B cell (primary cell): ENCODE results near the gene ZNF138. TPM values are rescaled to one million over a fixed set of nuclear protein-coding genes. Genes with fewer than 3 reads are reported as not detected.

Experiments used
- ATAC-seq: fragments of 200-7000 bp; cut with Tn5 transposase; one replicate; pipeline ENCODE4 v1.10.0; 2021; ENCODE audit warnings: low read depth, mild to moderate bottlenecking, moderate number of reproducible peaks, moderate library complexity
- CTCF ChIA-PET: fragments of 350-600 bp; sonication (Branson Sonifier 250); formaldehyde crosslinking; loops from one replicate; lab custom pipeline; 2021; ENCODE audit warnings: antibody characterized with exemption, inconsistent platforms; lab: Charles Lee
- POLR2A ChIA-PET: fragments of 350-600 bp; sonication (Branson Sonifier 250); formaldehyde crosslinking; loops from one replicate; lab custom pipeline; 2021; ENCODE audit warnings: antibody characterized with exemption; lab: Charles Lee
- DNase-seq: peaks from one replicate; pipeline ENCODE4 v3.0.0; 2013
- H2AFZ ChIP-seq: 2 replicates; pipeline ENCODE4 v1.6.1; 2012; ENCODE audit warnings: mild to moderate bottlenecking, low read depth, low read length; ENCODE audit not compliant: insufficient read depth, poor library complexity, severe bottlenecking
- H3K27ac ChIP-seq, 2 donors: 1 replicate in 1 of 2; 2 replicates in 1 of 2; pipeline ENCODE4 v1.5.1; 2012 to 2013; ENCODE audit warnings: low read length in 2 of 2, mild to moderate bottlenecking in 2 of 2, moderate library complexity in 1 of 2
- H3K27me3 ChIP-seq, 4 experiments: fragments of 200-600 bp in 1 of 4; sonication (generic) in 1 of 4; replicated peaks in 1 of 4; 1 replicate in 2 of 4; 2 replicates in 2 of 4; pipeline versions ENCODE4 v1.6.1 to v1.7.0; 2013 to 2016; ENCODE audit warnings: low read length in 3 of 4, mild to moderate bottlenecking in 2 of 4, mixed read lengths in 1 of 4, moderate library complexity in 1 of 4; ENCODE audit not compliant: insufficient read depth in 4 of 4, control insufficient read depth in 3 of 4; ENCODE audit errors: control extremely low read depth in 1 of 4
- H3K36me3 ChIP-seq, 2 experiments: replicated peaks in 1 of 2; 1 replicate in 1 of 2; 2 replicates in 1 of 2; pipeline versions ENCODE4 v1.6.1 to v1.7.1; 2013; ENCODE audit warnings: low read length in 1 of 2; ENCODE audit not compliant: insufficient read depth in 2 of 2, control insufficient read depth in 1 of 2; ENCODE audit errors: control extremely low read depth in 1 of 2, extremely low read depth in 1 of 2
- H3K4me1 ChIP-seq, 2 donors: fragments of 200-600 bp in 1 of 2; sonication (generic) in 1 of 2; 1 replicate in 1 of 2; 2 replicates in 1 of 2; pipeline versions ENCODE4 v1.5.1 to v1.6.1; 2013 to 2017; ENCODE audit warnings: low read length in 2 of 2; ENCODE audit not compliant: control insufficient read depth in 2 of 2, insufficient read depth in 2 of 2
- H3K4me2 ChIP-seq: replicated peaks from 2 replicates; pipeline ENCODE3; 2012; ENCODE audit warnings: mild to moderate bottlenecking, low read depth, low read length; ENCODE audit not compliant: poor library complexity, severe bottlenecking
- H3K4me3 ChIP-seq, 5 experiments: fragments of 200-600 bp in 1 of 5; sonication (generic) in 1 of 5; 1 replicate in 3 of 5; 2 replicates in 2 of 5; pipeline versions ENCODE4 v1.5.1 to v1.7.0; 2011 to 2016; ENCODE audit warnings: low read length in 4 of 5, mild to moderate bottlenecking in 4 of 5, low read depth in 2 of 5, control low read depth in 1 of 5, moderate library complexity in 1 of 5; ENCODE audit not compliant: insufficient read depth in 1 of 5; ENCODE audit errors: control extremely low read depth in 1 of 5, extremely low read depth in 1 of 5
- H3K79me2 ChIP-seq: fragments of 200-600 bp; sonication (generic); one replicate; pipeline ENCODE4 v1.6.0; 2016; ENCODE audit warnings: low read length; ENCODE audit not compliant: control insufficient read depth, insufficient read depth
- H3K9ac ChIP-seq: fragments of 200-600 bp; sonication (generic); 2 replicates; pipeline ENCODE4 v1.6.1; 2017; ENCODE audit warnings: mild to moderate bottlenecking, low read length, moderate library complexity
- H3K9me3 ChIP-seq, 3 donors: one replicate each; pipeline versions ENCODE4 v1.6.1 to v1.7.1; 2013; ENCODE audit warnings: low read length in 2 of 3; ENCODE audit not compliant: control insufficient read depth in 2 of 3, insufficient read depth in 1 of 3; ENCODE audit errors: control extremely low read depth in 1 of 3
- H4K20me1 ChIP-seq: 2 replicates; pipeline ENCODE4 v1.6.0; 2012; ENCODE audit warnings: mild to moderate bottlenecking, low read length; ENCODE audit not compliant: insufficient read depth, control insufficient read depth, poor library complexity, severe bottlenecking
- H3K27ac Mint-ChIP-seq: one replicate; pipeline ENCODE4 v1.8.0; 2021; ENCODE audit warnings: mixed read lengths
- H3K27me3 Mint-ChIP-seq: one replicate; pipeline ENCODE4 v1.8.0; 2021; ENCODE audit warnings: mixed read lengths
- H3K4me1 Mint-ChIP-seq: one replicate; pipeline ENCODE4 v1.8.0; 2021; ENCODE audit warnings: mixed read lengths
- H3K4me3 Mint-ChIP-seq: one replicate; pipeline ENCODE4 v1.8.0; 2021; ENCODE audit warnings: mixed read lengths
- H3K9me3 Mint-ChIP-seq: one replicate; pipeline ENCODE4 v1.8.0; 2022; ENCODE audit warnings: mixed read lengths; ENCODE audit not compliant: insufficient read depth
- EZH2 ChIP-seq: IDR thresholded peaks from 2 replicates; pipeline ENCODE4 v1.6.1; 2012; ENCODE audit warnings: borderline replicate concordance, low read depth, mild to moderate bottlenecking, moderate library complexity, low read length; ENCODE audit not compliant: insufficient read depth, poor library complexity, severe bottlenecking
- WGBS: methylation state at CpG from one replicate; pipeline ENCODE4 v1.1.5; 2013; ENCODE audit warnings: missing lambda C conversion rate; ENCODE audit not compliant: insufficient coverage; 5-methylcytosine and 5-hydroxymethylcytosine counted together
- intact Hi-C: fragments of 100-400 bp; cut with micrococcal nuclease; formaldehyde crosslinking; loops from one replicate; pipeline ENCODE4 v1.10.0; 2022
- polyA plus RNA-seq: library from polyadenylated mRNA; depleted of rRNA; stranded (reverse); fragments of >200 nt; gene quantifications from 2 replicates; pipeline ENCODE4 v1.2.3, GENCODE V29; 2012
- total RNA-seq, 2 donors: library from RNA; stranded (reverse); fragments of 120-200 nt in 1 of 2; gene quantifications; 1 replicate in 1 of 2; 2 replicates in 1 of 2; pipeline versions ENCODE4 v1.2.3 to v1.2.4, GENCODE V29; 2013 to 2022
- TF ChIP-seq, protein P1 (sequence below): fragments of 200-600 bp; IDR thresholded peaks from one replicate; pipeline ENCODE4 v1.8.0; 2022; ENCODE audit warnings: antibody characterized with exemption, mild to moderate bottlenecking

Gene ZNF138
- total and polyA plus RNA-seq, 2 donors (not counting 1 experiment from before 2014, with no cell fraction given): 10.1 to 26.6 TPM

DNA sequence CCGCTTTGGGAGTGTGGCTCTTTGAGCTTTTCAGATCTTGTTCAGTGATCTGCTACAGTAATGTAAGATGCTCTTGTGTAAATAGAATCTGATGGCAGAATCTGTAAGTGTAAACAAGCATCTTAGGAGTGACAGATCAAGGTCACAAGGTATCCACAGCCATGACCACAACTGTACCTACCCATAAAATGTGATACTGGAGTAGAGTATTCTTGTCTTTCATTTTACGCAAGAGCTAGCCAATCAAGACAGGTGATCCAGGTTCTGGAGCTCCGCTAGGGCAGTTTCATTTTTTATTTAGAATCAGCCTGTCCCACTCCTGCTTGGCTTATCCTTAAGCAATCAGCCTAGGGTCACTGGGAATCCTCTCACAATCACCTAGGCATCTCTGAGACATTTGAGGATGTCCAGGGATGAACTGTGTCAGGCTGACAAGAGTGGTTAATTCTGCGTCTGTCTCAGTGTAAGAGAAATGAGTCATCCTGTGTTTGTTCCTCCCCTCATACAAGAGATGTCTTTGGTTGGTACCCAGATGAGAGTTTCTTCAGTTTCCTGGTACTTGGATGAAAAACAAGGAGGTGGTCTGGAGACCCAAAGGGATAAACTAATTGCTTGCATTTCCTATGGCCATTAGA, 13.6 kb downstream of the ZNF138 start:
- no peak overlapping the region for H3K9ac ChIP-seq
- H3K9me3 Mint-ChIP-seq: no peaks in the 10 kb centered on the region
- peaks cover 0 to 3% (median 0%) of the 10 kb centered on the region in 3 donors for H3K9me3 ChIP-seq
- ATAC-seq: no peak
- TF ChIP-seq EZH2: no peak
- TF ChIP-seq, protein P1, sequence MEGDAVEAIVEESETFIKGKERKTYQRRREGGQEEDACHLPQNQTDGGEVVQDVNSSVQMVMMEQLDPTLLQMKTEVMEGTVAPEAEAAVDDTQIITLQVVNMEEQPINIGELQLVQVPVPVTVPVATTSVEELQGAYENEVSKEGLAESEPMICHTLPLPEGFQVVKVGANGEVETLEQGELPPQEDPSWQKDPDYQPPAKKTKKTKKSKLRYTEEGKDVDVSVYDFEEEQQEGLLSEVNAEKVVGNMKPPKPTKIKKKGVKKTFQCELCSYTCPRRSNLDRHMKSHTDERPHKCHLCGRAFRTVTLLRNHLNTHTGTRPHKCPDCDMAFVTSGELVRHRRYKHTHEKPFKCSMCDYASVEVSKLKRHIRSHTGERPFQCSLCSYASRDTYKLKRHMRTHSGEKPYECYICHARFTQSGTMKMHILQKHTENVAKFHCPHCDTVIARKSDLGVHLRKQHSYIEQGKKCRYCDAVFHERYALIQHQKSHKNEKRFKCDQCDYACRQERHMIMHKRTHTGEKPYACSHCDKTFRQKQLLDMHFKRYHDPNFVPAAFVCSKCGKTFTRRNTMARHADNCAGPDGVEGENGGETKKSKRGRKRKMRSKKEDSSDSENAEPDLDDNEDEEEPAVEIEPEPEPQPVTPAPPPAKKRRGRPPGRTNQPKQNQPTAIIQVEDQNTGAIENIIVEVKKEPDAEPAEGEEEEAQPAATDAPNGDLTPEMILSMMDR: no peak
- CTCF ChIA-PET: no interaction called here
- no peaks in the 10 kb centered on the region for H3K27me3 ChIP-seq
- H3K4me1 ChIP-seq: no peaks in the 10 kb centered on the region
- H3K27ac ChIP-seq: no peak overlapping the region
- no peaks in the 10 kb centered on the region for H3K27me3 Mint-ChIP-seq
- H2AFZ ChIP-seq: no peak overlapping the region
- H3K4me3 Mint-ChIP-seq: no peak overlapping the region
- POLR2A ChIA-PET: no interaction called here
- H3K4me1 Mint-ChIP-seq: no peaks in the 10 kb centered on the region
- H4K20me1 ChIP-seq: peaks cover 6% of the 10 kb centered on the region
- H3K79me2 ChIP-seq: peaks cover 22% of the 10 kb centered on the region
- no peak overlapping the region for H3K4me2 ChIP-seq
- H3K27ac Mint-ChIP-seq: no peak overlapping the region
- H3K4me3 ChIP-seq: no peak overlapping the region
- intact Hi-C loops: no loop called here
- 100% methylated on average over 3 of the region's 4 CpGs for WGBS
- DNase-seq: no peak
- H3K36me3 ChIP-seq: peaks cover 6 to 19% of the 10 kb centered on the region in 2 experiments

DNA sequence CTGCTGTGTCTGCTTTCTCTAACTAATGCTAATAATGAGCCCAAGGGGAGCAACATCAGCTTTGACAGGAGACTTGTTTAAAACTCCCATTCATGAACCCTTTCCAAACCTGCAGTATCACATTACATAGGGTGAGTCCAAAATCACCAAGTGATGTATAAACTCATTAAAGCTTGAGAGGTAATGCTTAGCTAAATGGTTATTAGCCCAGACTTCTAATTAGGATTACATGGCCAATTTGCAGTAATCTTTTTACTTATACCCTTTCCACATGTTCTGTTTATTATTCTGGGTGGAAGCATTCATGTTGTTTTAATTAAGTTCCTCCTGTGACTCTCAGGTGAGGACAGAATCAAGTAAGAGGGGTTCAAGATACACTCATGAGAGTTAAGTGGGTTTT, 17.5 kb downstream of the ZNF138 start:
- Mint-ChIP-seq H3K27ac (no peak overlapping the region), H3K27me3 (no peaks in the 10 kb centered on the region), H3K9me3 (no peaks in the 10 kb centered on the region), H3K4me3 (no peak overlapping the region), H3K4me1 (peaks cover 8% of the 10 kb centered on the region)
- no peak overlapping the region for H3K4me3 ChIP-seq
- no peak overlapping the region for H3K4me2 ChIP-seq
- H4K20me1 ChIP-seq: no peaks in the 10 kb centered on the region
- intact Hi-C loops: no loop called here
- DNase-seq: no peak
- ChIA-PET POLR2A (no interaction called here), CTCF (no interaction called here)
- no peak for ATAC-seq
- TF ChIP-seq EZH2: no peak
- TF ChIP-seq, protein P1: no peak
- H2AFZ ChIP-seq: no peak overlapping the region
- no peak overlapping the region for H3K9ac ChIP-seq
- peaks cover 2 to 12% of the 10 kb centered on the region in 2 experiments for H3K36me3 ChIP-seq
- H3K9me3 ChIP-seq: no peaks in the 10 kb centered on the region
- no peaks in the 10 kb centered on the region for H3K4me1 ChIP-seq
- H3K79me2 ChIP-seq: peaks cover 8% of the 10 kb centered on the region
- no peaks in the 10 kb centered on the region for H3K27me3 ChIP-seq
- no peak overlapping the region for H3K27ac ChIP-seq
